Adrenal gland (tissue), 5 donors: ENCODE results near the gene ADGRF4.

Experiments used
- CTCF ChIP-seq, 6 experiments: fragments of 450-650 bp in 4 of 6; fragments of 200-600 bp in 2 of 6; sonication (generic) in 1 of 6; IDR thresholded peaks; 1 replicate in 5 of 6; 2 replicates in 1 of 6; pipeline versions ENCODE4 v1.5.1 to v1.8.0; 2016 to 2021; ENCODE audit warnings: antibody characterized with exemption in 6 of 6, mild to moderate bottlenecking in 2 of 6, moderate library complexity in 1 of 6
- POLR2A ChIP-seq, 2 donors: fragments of 450-650 bp; IDR thresholded peaks; one replicate each; pipeline ENCODE4 v1.6.1; 2017; ENCODE audit warnings: antibody characterized with exemption in 2 of 2, mild to moderate bottlenecking in 2 of 2, moderate library complexity in 1 of 2
- donor health status: DM: no; HTN: no; CAD: no.

GRCh38 chr6:47710295-47710694 lies 11.9 kb downstream of the ADGRF4 start:
- TF ChIP-seq CTCF (IDR thresholded peaks at IDR 0.05), result no peak
- TF ChIP-seq POLR2A (IDR thresholded peaks at IDR 0.05), result no peak
